KBM-7 (cell line): ENCODE measurements around the gene PCGF3.

Experiments used
- DNase-seq: peaks from one replicate; pipeline ENCODE4 v3.0.0-alpha.2; 2015
- in situ Hi-C: fragments of 300-500 bp; cut with MboI; formaldehyde crosslinking; loops from 2 replicates; pipeline ENCODE4 v1.14.3; 2020; ENCODE audit warnings: low sequenced_read_pairs, low pct_unique_long_range_greater_than_20kb, mixed read lengths

Gene PCGF3

GRCh38 chr4:788006-788635 is 82.5 kb downstream of the PCGF3 start:
- in situ Hi-C loops, result no loop called here
- DNase-seq, result no peak

- in situ Hi-C loops, result no loop called here
- no peak for DNase-seq
Observed at GRCh38 chr4:788636-789297, 83.1 kb downstream of the PCGF3 start.

- no peak for DNase-seq
- in situ Hi-C loops, result no loop called here
Observed at GRCh38 chr4:789571-790465, 84.2 kb downstream of the PCGF3 start.

- no peak for DNase-seq
- in situ Hi-C loops, result no loop called here
Observed at GRCh38 chr4:790466-790820, 84.8 kb downstream of the PCGF3 start.

GRCh38 chr4:791252-791897 is 85.7 kb downstream of the PCGF3 start:
- in situ Hi-C loops, result no loop called here
- DNase-seq, result no peak

GRCh38 chr4:791898-792625 is 86.4 kb downstream of the PCGF3 start:
- DNase-seq, result no peak
- in situ Hi-C loops, result no loop called here

- DNase-seq, result no peak
- in situ Hi-C loops, result no loop called here
Observed at GRCh38 chr4:792626-793092, 87.0 kb downstream of the PCGF3 start.

GRCh38 chr4:793093-793861 is 87.6 kb downstream of the PCGF3 start:
- DNase-seq, result no peak
- in situ Hi-C loops, result no loop called here

GRCh38 chr4:793941-794621 is 88.4 kb downstream of the PCGF3 start:
- DNase-seq, result no peak
- in situ Hi-C loops, result no loop called here

GRCh38 chr4:794900-795725 is 89.5 kb downstream of the PCGF3 start:
- DNase-seq, result no peak
- in situ Hi-C loops, result no loop called here

- no peak for DNase-seq
- in situ Hi-C loops, result no loop called here
Observed at GRCh38 chr4:795726-796119, 90.1 kb downstream of the PCGF3 start.

- DNase-seq, result no peak
- in situ Hi-C loops, result no loop called here
Observed at GRCh38 chr4:796206-796605, 90.6 kb downstream of the PCGF3 start.

- in situ Hi-C loops, result no loop called here
- no peak for DNase-seq
Observed at GRCh38 chr4:797066-797465, 91.4 kb downstream of the PCGF3 start.

- DNase-seq, result no peak
- in situ Hi-C loops, result no loop called here
Observed at GRCh38 chr4:801436-802124, 95.9 kb downstream of the PCGF3 start.

- in situ Hi-C loops, result no loop called here
- no peak for DNase-seq
Observed at GRCh38 chr4:803884-804283, 98.3 kb downstream of the PCGF3 start.

GRCh38 chr4:804804-805203 is 99.2 kb downstream of the PCGF3 start:
- in situ Hi-C loops, result no loop called here

More at GRCh38 chr4:804804-805203, 99.2 kb downstream of the PCGF3 start:
- no peak for DNase-seq
